RPMI7951 (cell line): ENCODE measurements around the gene FBH1. TPM values are rescaled to one million over a fixed set of nuclear protein-coding genes. Genes with fewer than 3 reads are reported as not detected.
"Not testable (repeated sequence)": the region's sequence is repeated elsewhere in the genome, so short reads cannot be mapped to it uniquely, and the experiment has no call there.

Experiments used
- DNase-seq: peaks from one replicate; pipeline ENCODE4 v3.0.0-alpha.2; 2012; ENCODE audit warnings: low read depth
- total RNA-seq: library from RNA; depleted of rRNA; stranded (reverse); fragments of >200 nt; shearing (Covaris generic); gene quantifications from 2 replicates; pipeline ENCODE4 v1.2.3, GENCODE V29; 2014

The FBH1 gene
- total RNA-seq, 1 experiment from 2014 or later = 73.9 TPM

GRCh38 chr10:5903563-5903962 lies 13.5 kb downstream of the FBH1 start:
- no peak for DNase-seq

- DNase-seq = no peak
Measured at GRCh38 chr10:5904227-5904626, 14.2 kb downstream of the FBH1 start.

- DNase-seq = no peak
Measured at GRCh38 chr10:5905854-5906507, 15.9 kb downstream of the FBH1 start.

- DNase-seq = no peak
Measured at GRCh38 chr10:5906651-5907050, 16.6 kb downstream of the FBH1 start.

- DNase-seq = not testable (repeated sequence)
Measured at GRCh38 chr10:5908676-5909075, 18.6 kb downstream of the FBH1 start.

- DNase-seq = no peak
Measured at GRCh38 chr10:5910323-5911100, 20.5 kb downstream of the FBH1 start.

- no peak for DNase-seq
Measured at GRCh38 chr10:5911670-5912069, 21.6 kb downstream of the FBH1 start.

GRCh38 chr10:5913736-5914135 lies 23.7 kb downstream of the FBH1 start:
- no peak for DNase-seq

- no peak for DNase-seq
Measured at GRCh38 chr10:5915451-5915850, 25.4 kb downstream of the FBH1 start.

GRCh38 chr10:5917305-5917704 lies 27.3 kb downstream of the FBH1 start:
- DNase-seq = no peak

GRCh38 chr10:5918763-5919162 lies 28.7 kb downstream of the FBH1 start:
- DNase-seq = no peak

GRCh38 chr10:5919568-5919967 lies 29.5 kb downstream of the FBH1 start:
- no peak for DNase-seq

- DNase-seq = no peak
Measured at GRCh38 chr10:5921746-5922145, 31.7 kb downstream of the FBH1 start.

GRCh38 chr10:5924889-5925288 lies 34.8 kb downstream of the FBH1 start:
- no peak for DNase-seq

GRCh38 chr10:5927306-5927705 lies 37.3 kb downstream of the FBH1 start:
- DNase-seq = no peak

GRCh38 chr10:5929442-5929841 lies 39.4 kb downstream of the FBH1 start:
- DNase-seq = no peak

GRCh38 chr10:5930272-5930671 lies 40.2 kb downstream of the FBH1 start:
- no peak for DNase-seq

GRCh38 chr10:5932345-5932744 lies 42.3 kb downstream of the FBH1 start:
- DNase-seq = no peak

- DNase-seq = no peak
Measured at GRCh38 chr10:5933909-5934546, 44.0 kb downstream of the FBH1 start.

- no peak for DNase-seq
Measured at GRCh38 chr10:5935628-5936027, 45.6 kb downstream of the FBH1 start.

- DNase-seq = no peak
Measured at GRCh38 chr10:5937016-5937415, 47.0 kb downstream of the FBH1 start.

GRCh38 chr10:5938291-5938690 lies 48.2 kb downstream of the FBH1 start:
- no peak for DNase-seq

- no peak for DNase-seq
Measured at GRCh38 chr10:5940807-5941218, 50.8 kb downstream of the FBH1 start.
